Keratinocyte (primary cell): Measurements from ENCODE around the gene IL17RC.

ENCODE experiments used
- CTCF ChIP-seq, 3 experiments: IDR thresholded peaks in 1 of 3; conservative IDR thresholded peaks in 1 of 3; optimal IDR thresholded peaks in 1 of 3; 2 replicates in 2 of 3; 3 replicates in 1 of 3; pipeline versions ENCODE3 to v1.5.1; 2011; ENCODE audit warnings: low read length in 3 of 3, mild to moderate bottlenecking in 3 of 3, moderate library complexity in 2 of 3, control low read depth in 1 of 3, inconsistent platforms in 1 of 3; ENCODE audit not compliant: insufficient read depth in 2 of 3; ENCODE audit errors: extremely low read depth in 1 of 3
- EZH2 ChIP-seq: IDR thresholded peaks from one replicate; pipeline ENCODE4 v1.6.1; 2012; ENCODE audit warnings: inconsistent platforms, mild to moderate bottlenecking, low read length, moderate library complexity

GRCh38 chr3:9908286-9908685 lies 8.6 kb upstream of the IL17RC start:
- TF ChIP-seq CTCF (optimal IDR thresholded peaks at IDR 0.05 in 1 of 3, IDR thresholded peaks at IDR 0.05 in 1 of 3, conservative IDR thresholded peaks at IDR 0.05 in 1 of 3; ENCODE audit: extremely low read depth in 1 of 3, insufficient read depth in 2 of 3, low read length in 3 of 3) (no peak), EZH2 (no peak)
